K562 (cell line): Measurements from ENCODE around the gene DBH. TPM values are rescaled to one million over a fixed set of nuclear protein-coding genes. Genes with fewer than 3 reads are reported as not detected.

Source experiments
- ATAC-seq: fragments of 200-7000 bp; cut with Tn5 transposase; 3 replicates; pipeline ENCODE4 v1.9.1; 2020; ENCODE audit warnings: moderate library complexity
- BruUV-seq: library from RNA; stranded (reverse); fragments of 400-500 nt; replicated peaks from 2 replicates; lab custom pipeline; 2021; lab: Mats Ljungman, UMichigan
- CTCF ChIA-PET: fragments of 300-600 bp; formaldehyde crosslinking; extraction: SDS; loops from one replicate; lab custom pipeline; 2021; ENCODE audit warnings: low intra/inter-chr PET ratio; lab: Yijun Ruan, JAX
- POLR2A ChIA-PET: fragments of 300-600, 350-650 bp; sonication (Branson Sonifier 250); formaldehyde crosslinking; extraction: SDS; loops from one replicate; lab custom pipeline; 2021; ENCODE audit warnings: antibody characterized with exemption, inconsistent platforms; lab: Yijun Ruan, JAX
- DNase-seq, 4 experiments: peaks; one replicate each; pipeline versions ENCODE4 v3.0.0 to v3.0.0-alpha.2; 2011 to 2018; ENCODE audit warnings: low spot score in 3 of 4, mixed read lengths in 3 of 4; ENCODE audit errors: extremely low read depth in 1 of 4
- FAIRE-seq: peaks from 2 replicates; lab custom pipeline; 2011; peaks lifted over from hg19 to GRCh38; lab: Jason Lieb, UNC
- H2AFZ ChIP-seq: 2 replicates; pipeline ENCODE4 v1.6.0; 2011; ENCODE audit warnings: low read depth, low read length, control low read depth, inconsistent platforms
- H3K27ac ChIP-seq: fragments of 200-600 bp; 3 replicates; pipeline ENCODE4 v1.8.0; 2011; ENCODE audit warnings: low read depth, mild to moderate bottlenecking, control low read depth, inconsistent platforms, low read length, moderate library complexity, mixed read lengths; ENCODE audit errors: extremely low read depth
- H3K27me3 ChIP-seq, 2 experiments: fragments of 300-600 bp in 1 of 2; 2 replicates in 1 of 2; 3 replicates in 1 of 2; pipeline versions ENCODE4 v1.6.0 to v1.8.0; 2011; ENCODE audit warnings: inconsistent platforms in 2 of 2, low read length in 2 of 2, mild to moderate bottlenecking in 1 of 2, mixed read lengths in 1 of 2, moderate library complexity in 1 of 2; ENCODE audit not compliant: control insufficient read depth in 2 of 2, insufficient read depth in 2 of 2
- H3K36me3 ChIP-seq: fragments of 300-600 bp; 3 replicates; pipeline ENCODE4 v1.8.0; 2011; ENCODE audit warnings: mild to moderate bottlenecking, low read length, inconsistent platforms; ENCODE audit not compliant: control insufficient read depth, insufficient read depth
- H3K4me1 ChIP-seq, 2 experiments: fragments of 200-600 bp in 1 of 2; replicated peaks in 1 of 2; 2 replicates in 1 of 2; 3 replicates in 1 of 2; pipeline versions ENCODE4 v1.5.1 to v1.8.0; 2011; ENCODE audit warnings: inconsistent platforms in 2 of 2, low read length in 2 of 2, mild to moderate bottlenecking in 1 of 2, mixed read lengths in 1 of 2, moderate library complexity in 1 of 2; ENCODE audit not compliant: control insufficient read depth in 2 of 2, insufficient read depth in 2 of 2
- H3K4me2 ChIP-seq: 2 replicates; pipeline ENCODE4 v1.6.1; 2011; ENCODE audit warnings: low read length, control low read depth, inconsistent platforms, mixed read lengths; ENCODE audit not compliant: insufficient read depth
- H3K4me3 ChIP-seq: fragments of 200-600 bp; sonication (generic), shearing (Covaris generic); 2 replicates; pipeline ENCODE4 v1.5.1; 2016; ENCODE audit warnings: control low read depth, inconsistent platforms
- H3K79me2 ChIP-seq: fragments of 200-600 bp; 3 replicates; pipeline ENCODE4 v1.8.0; 2011; ENCODE audit warnings: low read length, inconsistent platforms; ENCODE audit not compliant: control insufficient read depth, insufficient read depth
- H3K9ac ChIP-seq, 2 experiments: 2 replicates each; pipeline versions ENCODE4 v1.6.0 to v1.6.1; 2011; ENCODE audit warnings: low read depth in 2 of 2, low read length in 2 of 2, control low read depth in 1 of 2, inconsistent platforms in 1 of 2, mild to moderate bottlenecking in 1 of 2, mixed read lengths in 1 of 2; ENCODE audit not compliant: insufficient read depth in 1 of 2
- H3K9me1 ChIP-seq: one replicate; pipeline ENCODE4 v1.6.0; 2011; ENCODE audit warnings: inconsistent platforms, mild to moderate bottlenecking, low read length, moderate library complexity; ENCODE audit not compliant: control insufficient read depth, insufficient read depth
- H3K9me3 ChIP-seq: replicated peaks from 2 replicates; pipeline ENCODE4 v1.5.1; 2011; ENCODE audit warnings: low read depth, low read length, inconsistent platforms; ENCODE audit not compliant: control insufficient read depth, insufficient read depth
- H4K20me1 ChIP-seq: replicated peaks from 2 replicates; pipeline ENCODE4 v1.6.1; 2011; ENCODE audit warnings: low read length, inconsistent platforms, mixed read lengths; ENCODE audit not compliant: control insufficient read depth, insufficient read depth
- CAMTA2 ChIP-seq: fragments of 250-450 bp; sonication (Bioruptor Pico); conservative IDR thresholded peaks from 2 replicates; pipeline ENCODE4 v1.5.1; 2022
- FOXA3 ChIP-seq, 2 experiments: fragments of 450-650 bp in 1 of 2; sonication (generic) in 1 of 2; formaldehyde crosslinking; IDR thresholded peaks in 1 of 2; conservative IDR thresholded peaks in 1 of 2; 2 replicates each; pipeline versions ENCODE4 v1.4.0 to v1.8.0; 2020 to 2022; ENCODE audit warnings: mild to moderate bottlenecking in 2 of 2, missing genetic modification reagents in 1 of 2
- JUNB ChIP-seq: fragments of 450-650 bp; formaldehyde crosslinking; conservative IDR thresholded peaks from 2 replicates; pipeline ENCODE4 v1.4.0; 2020; ENCODE audit warnings: mild to moderate bottlenecking
- THRAP3 ChIP-seq: fragments of 450-650 bp; IDR thresholded peaks from 2 replicates; pipeline ENCODE4 v1.6.1; 2016; ENCODE audit warnings: mild to moderate bottlenecking, inconsistent platforms, borderline replicate concordance
- WGBS: fragments of 100-300 bp; shearing (Covaris generic); methylation state at CpG from one replicate; pipeline ENCODE4 v1.1.6; 2016; ENCODE audit warnings: low coverage, mixed read lengths; ENCODE audit not compliant: insufficient coverage; ENCODE audit errors: missing lambda C conversion rate; 5-methylcytosine and 5-hydroxymethylcytosine counted together
- in situ Hi-C: fragments of 300-500 bp; cut with MboI; formaldehyde crosslinking; loops from 4 replicates; pipeline ENCODE4 v1.15.0; 2018; ENCODE audit warnings: inconsistent platforms, mixed read lengths
- intact Hi-C: fragments of 100-400 bp; cut with micrococcal nuclease; formaldehyde crosslinking; loops from 2 replicates; pipeline ENCODE4 v1.14.2; 2022
- polyA plus RNA-seq, 8 experiments: library from polyadenylated mRNA; depleted of rRNA in 4 of 8; stranded (reverse) in 5 of 8; unstranded in 3 of 8; fragments of >200 nt; fragmentation: Nextera tagmentation in 2 of 8; fragmentation: Illumina TruSeq in 1 of 8; extraction: Ambion mirVana in 2 of 8; extraction: Trizol in 1 of 8; gene quantifications; 2 replicates each; pipeline versions ENCODE4 v1.2.1 to v1.2.3, GENCODE V29; 2011 to 2014; ENCODE audit warnings: inconsistent platforms in 1 of 8, missing spikeins in 1 of 8
- total RNA-seq, 7 experiments: library from RNA; depleted of rRNA in 6 of 7; stranded (reverse); fragments of >200 nt in 6 of 7; fragmentation: Illumina TruSeq in 2 of 7; extraction: Trizol in 2 of 7; gene quantifications; 2 replicates each; pipeline versions ENCODE4 v1.2.1 to v1.2.3, GENCODE V29; 2011 to 2021; ENCODE audit warnings: low replicate concordance in 1 of 7
- TF ChIP-seq, protein P1 (sequence below): fragments of 250-450 bp; sonication (Bioruptor Pico); IDR thresholded peaks from 2 replicates; pipeline ENCODE4 v1.8.0; 2021; ENCODE audit warnings: mild to moderate bottlenecking, moderate library complexity
- TF ChIP-seq, protein P2 (sequence below): sonication (generic); formaldehyde crosslinking; IDR thresholded peaks from 2 replicates; pipeline ENCODE4 v1.8.0; 2022; ENCODE audit warnings: missing genetic modification reagents, mild to moderate bottlenecking, borderline replicate concordance
- TF ChIP-seq, protein P3 (sequence below): fragments of 450-650 bp; formaldehyde crosslinking; IDR thresholded peaks from 2 replicates; pipeline ENCODE4 v1.4.0; 2020; ENCODE audit warnings: mild to moderate bottlenecking

The DBH gene
- total and polyA plus RNA-seq, 9 of the 15 experiments (the other 6 are each of a cell fraction or from before 2014, with no cell fraction given): not detected

DNA sequence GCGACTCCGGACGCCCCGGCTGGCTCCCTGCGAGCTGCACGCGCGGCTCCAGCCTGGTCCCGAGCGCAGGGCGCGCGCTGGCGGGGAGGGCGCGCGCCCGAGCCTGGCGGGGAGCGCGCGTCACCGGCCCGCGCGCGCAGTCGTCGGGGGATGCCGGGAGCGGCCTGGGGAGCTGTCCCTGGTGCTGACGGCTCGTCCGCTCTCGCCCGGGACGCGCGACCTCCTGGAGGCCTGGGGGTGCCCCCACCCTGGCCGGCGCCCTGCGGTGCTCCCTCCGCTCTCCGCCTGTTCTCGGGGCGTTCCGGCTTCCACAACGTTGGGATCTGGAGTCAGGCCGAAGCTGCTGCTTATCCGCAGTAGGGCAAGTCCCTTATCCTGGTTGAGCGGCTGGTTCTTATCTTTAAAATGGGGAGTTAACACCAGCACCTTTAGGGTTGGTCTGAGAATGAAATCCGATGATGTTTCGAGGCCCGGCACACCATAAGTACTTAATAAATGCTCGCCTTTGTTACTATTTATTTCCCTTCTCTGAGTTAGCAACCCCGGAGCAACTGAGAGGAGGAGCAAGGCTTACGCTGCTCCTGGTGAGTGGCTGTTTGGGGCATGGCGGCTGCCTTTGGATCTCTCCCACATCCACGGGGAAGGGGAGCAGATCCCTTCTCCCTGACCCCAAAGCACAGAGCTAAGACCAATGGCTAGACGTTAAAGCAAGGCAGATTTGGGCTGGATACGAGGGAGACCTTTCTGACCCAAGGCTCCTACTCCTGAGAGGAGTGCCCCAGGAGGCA, 26.7 kb upstream of the DBH start, which contains the start of gene FAM163B (continued):
- TF ChIP-seq, protein P1, sequence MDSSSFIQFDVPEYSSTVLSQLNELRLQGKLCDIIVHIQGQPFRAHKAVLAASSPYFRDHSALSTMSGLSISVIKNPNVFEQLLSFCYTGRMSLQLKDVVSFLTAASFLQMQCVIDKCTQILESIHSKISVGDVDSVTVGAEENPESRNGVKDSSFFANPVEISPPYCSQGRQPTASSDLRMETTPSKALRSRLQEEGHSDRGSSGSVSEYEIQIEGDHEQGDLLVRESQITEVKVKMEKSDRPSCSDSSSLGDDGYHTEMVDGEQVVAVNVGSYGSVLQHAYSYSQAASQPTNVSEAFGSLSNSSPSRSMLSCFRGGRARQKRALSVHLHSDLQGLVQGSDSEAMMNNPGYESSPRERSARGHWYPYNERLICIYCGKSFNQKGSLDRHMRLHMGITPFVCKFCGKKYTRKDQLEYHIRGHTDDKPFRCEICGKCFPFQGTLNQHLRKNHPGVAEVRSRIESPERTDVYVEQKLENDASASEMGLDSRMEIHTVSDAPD (CRISPR knock-in tag): no peak
- TF ChIP-seq, protein P2, sequence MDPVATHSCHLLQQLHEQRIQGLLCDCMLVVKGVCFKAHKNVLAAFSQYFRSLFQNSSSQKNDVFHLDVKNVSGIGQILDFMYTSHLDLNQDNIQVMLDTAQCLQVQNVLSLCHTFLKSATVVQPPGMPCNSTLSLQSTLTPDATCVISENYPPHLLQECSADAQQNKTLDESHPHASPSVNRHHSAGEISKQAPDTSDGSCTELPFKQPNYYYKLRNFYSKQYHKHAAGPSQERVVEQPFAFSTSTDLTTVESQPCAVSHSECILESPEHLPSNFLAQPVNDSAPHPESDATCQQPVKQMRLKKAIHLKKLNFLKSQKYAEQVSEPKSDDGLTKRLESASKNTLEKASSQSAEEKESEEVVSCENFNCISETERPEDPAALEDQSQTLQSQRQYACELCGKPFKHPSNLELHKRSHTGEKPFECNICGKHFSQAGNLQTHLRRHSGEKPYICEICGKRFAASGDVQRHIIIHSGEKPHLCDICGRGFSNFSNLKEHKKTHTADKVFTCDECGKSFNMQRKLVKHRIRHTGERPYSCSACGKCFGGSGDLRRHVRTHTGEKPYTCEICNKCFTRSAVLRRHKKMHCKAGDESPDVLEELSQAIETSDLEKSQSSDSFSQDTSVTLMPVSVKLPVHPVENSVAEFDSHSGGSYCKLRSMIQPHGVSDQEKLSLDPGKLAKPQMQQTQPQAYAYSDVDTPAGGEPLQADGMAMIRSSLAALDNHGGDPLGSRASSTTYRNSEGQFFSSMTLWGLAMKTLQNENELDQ (CRISPR knock-in tag): no peak
- no peak for TF ChIP-seq THRAP3
- TF ChIP-seq FOXA3 (CRISPR knock-in tag; conservative IDR thresholded peaks at IDR 0.05 in 1 of 2, IDR thresholded peaks at IDR 0.05 in 1 of 2): no peak

DNA sequence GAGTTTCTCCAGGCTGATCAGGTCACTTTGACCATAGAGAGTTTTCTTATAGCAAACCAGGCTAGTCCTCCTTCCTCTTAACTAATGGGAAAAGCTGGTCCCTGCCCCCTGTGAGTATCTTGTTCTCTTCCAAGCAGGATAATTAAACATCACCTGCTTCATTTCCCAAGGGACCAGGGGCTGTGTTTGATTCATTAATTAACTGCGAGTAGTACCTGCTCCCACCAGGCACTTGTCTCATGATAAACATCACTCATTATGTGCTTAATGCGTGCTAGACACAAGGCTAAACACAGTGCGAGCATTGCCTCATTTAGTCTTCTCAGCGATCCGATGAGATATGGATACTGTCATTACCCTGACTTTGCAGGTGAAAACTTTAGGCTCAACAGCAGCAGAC, 25.3 kb upstream of the DBH start:
- Histone ChIP-seq H3K79me2 (no peaks in the 10 kb centered on the region), H3K4me1 (peaks cover 0 to 9% of the 10 kb centered on the region in 2 experiments; a peak in 2 of 5 replicates), H3K4me2 (no peak overlapping the region), H3K9me1 (no peaks in the 10 kb centered on the region), H3K36me3 (no peaks in the 10 kb centered on the region), H3K9ac (no peak overlapping the region), H3K27me3 (peaks cover 11 to 52% of the 10 kb centered on the region in 2 experiments; a peak in 4 of 5 replicates), H3K4me3 (no peak overlapping the region), H2AFZ (no peak overlapping the region), H3K9me3 (no peaks in the 10 kb centered on the region), H3K27ac (no peak overlapping the region), H4K20me1 (peaks cover 19% of the 10 kb centered on the region)
- ChIA-PET CTCF (no interaction called here), POLR2A (no interaction called here)
- intact Hi-C loops (no loop called here), in situ Hi-C loops (no loop called here)
- TF ChIP-seq CAMTA2 (CRISPR knock-in tag) (no peak), JUNB (CRISPR knock-in tag) (no peak)
- TF ChIP-seq, protein P3, sequence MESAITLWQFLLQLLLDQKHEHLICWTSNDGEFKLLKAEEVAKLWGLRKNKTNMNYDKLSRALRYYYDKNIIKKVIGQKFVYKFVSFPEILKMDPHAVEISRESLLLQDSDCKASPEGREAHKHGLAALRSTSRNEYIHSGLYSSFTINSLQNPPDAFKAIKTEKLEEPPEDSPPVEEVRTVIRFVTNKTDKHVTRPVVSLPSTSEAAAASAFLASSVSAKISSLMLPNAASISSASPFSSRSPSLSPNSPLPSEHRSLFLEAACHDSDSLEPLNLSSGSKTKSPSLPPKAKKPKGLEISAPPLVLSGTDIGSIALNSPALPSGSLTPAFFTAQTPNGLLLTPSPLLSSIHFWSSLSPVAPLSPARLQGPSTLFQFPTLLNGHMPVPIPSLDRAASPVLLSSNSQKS (CRISPR knock-in tag): no peak
- ATAC-seq: no peak
- DNase-seq: no peak
- FAIRE-seq: no peak
- WGBS: 0% methylated on average over 5 of the region's 5 CpGs
- no TSS peak for BruUV-seq
